NT2/D1 (cell line): ENCODE results near the gene ARFGAP3.
"Not testable (repeated sequence)": the region's sequence is repeated elsewhere in the genome, so short reads cannot be mapped to it uniquely, and the experiment has no call there.

Experiments used
- DNase-seq: peaks from one replicate; pipeline ENCODE4 v3.0.0-alpha.2; 2011; ENCODE audit warnings: low read depth, low spot score
- H3K27me3 ChIP-seq: 2 replicates; pipeline ENCODE4 v1.6.0; 2011; ENCODE audit warnings: mild to moderate bottlenecking; ENCODE audit not compliant: insufficient read length, insufficient read depth
- H3K36me3 ChIP-seq: 2 replicates; pipeline ENCODE4 v1.6.1; 2011; ENCODE audit warnings: mild to moderate bottlenecking, low read length, mixed read lengths; ENCODE audit not compliant: insufficient read depth, insufficient read length
- H3K4me1 ChIP-seq: 2 replicates; pipeline ENCODE4 v1.5.1; 2011; ENCODE audit not compliant: insufficient read depth, insufficient read length
- H3K4me3 ChIP-seq: 2 replicates; pipeline ENCODE4 v1.5.1; 2011; ENCODE audit warnings: low read depth; ENCODE audit not compliant: insufficient read length
- H3K9ac ChIP-seq: 2 replicates; pipeline ENCODE4 v1.6.0; 2011; ENCODE audit warnings: low read depth; ENCODE audit not compliant: insufficient read length
- H3K9me3 ChIP-seq: 2 replicates; pipeline ENCODE4 v1.5.1; 2011; ENCODE audit warnings: mild to moderate bottlenecking, low read length; ENCODE audit not compliant: insufficient read depth
- SUZ12 ChIP-seq: IDR thresholded peaks from 2 replicates; pipeline ENCODE4 v1.6.1; 2011; ENCODE audit not compliant: insufficient read length, insufficient read depth; ENCODE audit errors: extremely low read depth
- YY1 ChIP-seq: IDR thresholded peaks from 2 replicates; pipeline ENCODE4 v1.6.1; 2011; ENCODE audit not compliant: insufficient read length, insufficient read depth
- ZNF274 ChIP-seq: IDR thresholded peaks from 2 replicates; pipeline ENCODE4 v1.6.1; 2011; ENCODE audit warnings: mild to moderate bottlenecking, low read depth, low read length

The ARFGAP3 gene

GRCh38 chr22:42760806-42761565 lies 96.1 kb downstream of the ARFGAP3 start:
- no peak for DNase-seq
- H3K9ac ChIP-seq: no peak overlapping the region
- no peak for TF ChIP-seq SUZ12
- TF ChIP-seq YY1: no peak
- no peak for TF ChIP-seq ZNF274
- H3K4me1 ChIP-seq: no peaks in the 10 kb centered on the region
- H3K36me3 ChIP-seq: no peaks in the 10 kb centered on the region
- H3K27me3 ChIP-seq: no peaks in the 10 kb centered on the region
- H3K9me3 ChIP-seq: no peaks in the 10 kb centered on the region
- no peak overlapping the region for H3K4me3 ChIP-seq

GRCh38 chr22:42758931-42759629 lies 98.0 kb downstream of the ARFGAP3 start:
- no peaks in the 10 kb centered on the region for H3K36me3 ChIP-seq
- no peaks in the 10 kb centered on the region for H3K9me3 ChIP-seq
- no peak for TF ChIP-seq YY1
- TF ChIP-seq SUZ12: no peak
- no peak for TF ChIP-seq ZNF274
- DNase-seq: no peak
- H3K9ac ChIP-seq: no peak overlapping the region
- no peaks in the 10 kb centered on the region for H3K4me1 ChIP-seq
- no peaks in the 10 kb centered on the region for H3K27me3 ChIP-seq
- H3K4me3 ChIP-seq: no peak overlapping the region

GRCh38 chr22:42755553-42755952 lies 101.5 kb downstream of the ARFGAP3 start:
- H3K36me3 ChIP-seq, H3K4me1 ChIP-seq, H3K9me3 ChIP-seq, H3K9ac ChIP-seq, H3K27me3 ChIP-seq, H3K4me3 ChIP-seq, DNase-seq: not testable (repeated sequence)

- not testable (repeated sequence) for H3K36me3 ChIP-seq
Observed at GRCh38 chr22:42755121-42755520, 102.0 kb downstream of the ARFGAP3 start.

GRCh38 chr22:42754658-42755057 lies 102.4 kb downstream of the ARFGAP3 start:
- no peak overlapping the region for H3K4me3 ChIP-seq

More at GRCh38 chr22:42755121-42755520, 102.0 kb downstream of the ARFGAP3 start:
- H3K4me1 ChIP-seq, H3K4me3 ChIP-seq, H3K27me3 ChIP-seq, H3K9me3 ChIP-seq, DNase-seq, H3K9ac ChIP-seq: not testable (repeated sequence)

GRCh38 chr22:42752912-42753311 lies 104.2 kb downstream of the ARFGAP3 start:
- Histone ChIP-seq H3K4me1 (peaks cover 6% of the 10 kb centered on the region), H3K4me3 (no peak overlapping the region), H3K36me3 (no peaks in the 10 kb centered on the region), H3K27me3 (no peaks in the 10 kb centered on the region), H3K9me3 (peaks cover 7% of the 10 kb centered on the region; the same call in 1 of the 2 replicates), H3K9ac (no peak overlapping the region)
- no peak for TF ChIP-seq ZNF274
- TF ChIP-seq SUZ12: no peak
- TF ChIP-seq YY1: no peak
- DNase-seq: no peak

More at GRCh38 chr22:42754658-42755057, 102.4 kb downstream of the ARFGAP3 start:
- DNase-seq: no peak
- Histone ChIP-seq H3K4me1 (peaks cover 6% of the 10 kb centered on the region), H3K9me3 (peaks cover 7% of the 10 kb centered on the region; the same call in 1 of the 2 replicates), H3K36me3 (no peaks in the 10 kb centered on the region), H3K9ac (no peak overlapping the region), H3K27me3 (no peaks in the 10 kb centered on the region)
- no peak for TF ChIP-seq ZNF274
- no peak for TF ChIP-seq SUZ12
- TF ChIP-seq YY1: no peak

GRCh38 chr22:42752230-42752746 lies 104.8 kb downstream of the ARFGAP3 start:
- Histone ChIP-seq H3K4me1 (peaks cover 7% of the 10 kb centered on the region), H3K9ac (no peak overlapping the region), H3K9me3 (peaks cover 7% of the 10 kb centered on the region; the same call in 1 of the 2 replicates), H3K4me3 (no peak overlapping the region), H3K27me3 (no peaks in the 10 kb centered on the region), H3K36me3 (no peaks in the 10 kb centered on the region)
- TF ChIP-seq SUZ12: no peak
- TF ChIP-seq ZNF274: no peak
- no peak for TF ChIP-seq YY1
- no peak for DNase-seq

- H3K4me1 ChIP-seq: not testable (repeated sequence)
Observed at GRCh38 chr22:42750421-42750820, 106.7 kb downstream of the ARFGAP3 start.

More at GRCh38 chr22:42750421-42750820, 106.7 kb downstream of the ARFGAP3 start:
- H3K9ac ChIP-seq, H3K9me3 ChIP-seq, H3K27me3 ChIP-seq, DNase-seq, H3K4me3 ChIP-seq, H3K36me3 ChIP-seq: not testable (repeated sequence)
